DND-41 (cell line): ENCODE results near the gene UBE2H.

Source experiments
- CTCF ChIP-seq: IDR thresholded peaks from 2 replicates; pipeline ENCODE4 v1.5.1; 2012; ENCODE audit warnings: borderline replicate concordance, low read length, moderate library complexity, mild to moderate bottlenecking; ENCODE audit not compliant: poor library complexity, severe bottlenecking; ENCODE audit errors: extremely low read depth
- EZH2 ChIP-seq: IDR thresholded peaks from 3 replicates; pipeline ENCODE4 v1.6.1; 2012; ENCODE audit warnings: borderline replicate concordance, low read depth, mild to moderate bottlenecking, moderate library complexity, low read length, inconsistent platforms; ENCODE audit not compliant: severe bottlenecking

DNA sequence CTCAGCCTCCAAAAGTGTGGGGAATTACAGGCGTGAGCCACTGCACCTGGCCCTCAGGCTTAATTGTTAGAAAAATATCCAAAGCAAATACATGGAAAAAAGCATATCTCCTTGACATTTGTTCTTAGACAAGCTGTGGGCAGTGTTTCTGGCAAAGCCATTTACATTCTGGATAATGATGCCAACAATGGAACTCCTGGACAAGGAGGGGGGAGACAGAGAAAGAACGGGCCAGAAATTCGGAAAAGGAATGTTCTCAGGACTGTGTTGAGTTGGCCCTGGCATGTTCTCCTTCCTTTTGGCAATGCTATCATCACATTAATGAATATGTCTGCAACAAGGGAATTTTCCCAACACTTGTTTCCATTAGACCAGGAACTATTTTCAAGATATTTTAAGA, 88.7 kb downstream of the UBE2H start:
- TF ChIP-seq CTCF (no peak), EZH2 (no peak)
